Measurements from ENCODE around the gene ZEB2. TPM values are rescaled to one million over a fixed set of nuclear protein-coding genes. Genes with fewer than 3 reads are reported as not detected.

The ZEB2 gene
- total and polyA plus RNA-seq, 10 of the 15 experiments (the other 5 are each of a cell fraction or from before 2014, with no cell fraction given) = 0.14 to 3.2 (median 0.84) TPM

- Histone ChIP-seq H3K27ac (ENCODE audit: control insufficient read depth, insufficient read depth) (no peak overlapping the region), H3K4me2 (ENCODE audit: control insufficient read depth, insufficient read depth) (no peak overlapping the region), H3K27me3 (replicated peaks in 1 of 2; ENCODE audit: control insufficient read depth in 2 of 2, insufficient read depth in 2 of 2, low read length in 1 of 2) (peaks cover 0 to 3% of the 10 kb centered on the region in 2 experiments; a peak in 2 of 4 replicates), H3K4me3 (no peak overlapping the region), H3K4me1 (ENCODE audit: control insufficient read depth, insufficient read depth, low read length) (no peaks in the 10 kb centered on the region), H3K9ac (ENCODE audit: control insufficient read depth, insufficient read depth, low read length) (no peak overlapping the region), H4K20me1 (ENCODE audit: control insufficient read depth, insufficient read depth) (no peaks in the 10 kb centered on the region), H2AFZ (ENCODE audit: control insufficient read depth, low read depth, low read length) (no peak overlapping the region), H3K79me2 (ENCODE audit: control insufficient read depth, insufficient read depth, low read length) (no peaks in the 10 kb centered on the region), H3K9me3 (replicated peaks; ENCODE audit: control insufficient read depth, insufficient read depth, low read length) (no peaks in the 10 kb centered on the region; the same call in 2 of the 3 replicates), H3K36me3 (ENCODE audit: control insufficient read depth in 2 of 2, insufficient read depth in 2 of 2, low read length in 1 of 2) (no peaks in the 10 kb centered on the region)
- DNase-seq (ENCODE audit: low read depth, low spot score) (no peak), FAIRE-seq (no peak), ATAC-seq (no peak)
- WGBS (ENCODE audit: insufficient coverage, insufficient replicate concordance, low lambda C conversion rate, missing lambda C conversion rate) = 17% methylated on average over 8 of the region's 8 CpGs
- no TSS peak for BruUV-seq (replicated peaks)
- intact Hi-C loops (cut with micrococcal nuclease; ENCODE audit: unreplicated experiment) = no loop called here
- in situ Hi-C loops (cut with MboI) = no loop called here
- ChIA-PET POLR2A (no interaction called here), CTCF (interaction anchor here (1.1 kb wide), 1 partner anchor 14 kb away, joined by 3 read pairs; no protein-coding TSS in a partner anchor), RAD21 (ENCODE audit: unreplicated experiment) (no interaction called here), SMC1A (ENCODE audit: uncharacterized antibody, unreplicated experiment) (no interaction called here)
- TF ChIP-seq PBX3 (IDR thresholded peaks at IDR 0.05; ENCODE audit: insufficient replicate concordance, low read depth, low read length) = no peak
- no peak for TF ChIP-seq JUND (IDR thresholded peaks at IDR 0.05; ENCODE audit: low read depth, low read length)
- no peak for TF ChIP-seq KAT2A (conservative IDR thresholded peaks at IDR 0.05; ENCODE audit: control insufficient read depth, low read depth, low read length)
- TF ChIP-seq, protein P1, sequence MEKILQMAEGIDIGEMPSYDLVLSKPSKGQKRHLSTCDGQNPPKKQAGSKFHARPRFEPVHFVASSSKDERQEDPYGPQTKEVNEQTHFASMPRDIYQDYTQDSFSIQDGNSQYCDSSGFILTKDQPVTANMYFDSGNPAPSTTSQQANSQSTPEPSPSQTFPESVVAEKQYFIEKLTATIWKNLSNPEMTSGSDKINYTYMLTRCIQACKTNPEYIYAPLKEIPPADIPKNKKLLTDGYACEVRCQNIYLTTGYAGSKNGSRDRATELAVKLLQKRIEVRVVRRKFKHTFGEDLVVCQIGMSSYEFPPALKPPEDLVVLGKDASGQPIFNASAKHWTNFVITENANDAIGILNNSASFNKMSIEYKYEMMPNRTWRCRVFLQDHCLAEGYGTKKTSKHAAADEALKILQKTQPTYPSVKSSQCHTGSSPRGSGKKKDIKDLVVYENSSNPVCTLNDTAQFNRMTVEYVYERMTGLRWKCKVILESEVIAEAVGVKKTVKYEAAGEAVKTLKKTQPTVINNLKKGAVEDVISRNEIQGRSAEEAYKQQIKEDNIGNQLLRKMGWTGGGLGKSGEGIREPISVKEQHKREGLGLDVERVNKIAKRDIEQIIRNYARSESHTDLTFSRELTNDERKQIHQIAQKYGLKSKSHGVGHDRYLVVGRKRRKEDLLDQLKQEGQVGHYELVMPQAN (conservative IDR thresholded peaks at IDR 0.05) = no peak
- TF ChIP-seq SIN3A (IDR thresholded peaks at IDR 0.05; ENCODE audit: low read depth, low read length) = no peak
- TF ChIP-seq ZBED1 (IDR thresholded peaks at IDR 0.05; ENCODE audit: borderline replicate concordance) = no peak
- no peak for TF ChIP-seq MLLT1 (IDR thresholded peaks at IDR 0.05)
- TF ChIP-seq, protein P2, sequence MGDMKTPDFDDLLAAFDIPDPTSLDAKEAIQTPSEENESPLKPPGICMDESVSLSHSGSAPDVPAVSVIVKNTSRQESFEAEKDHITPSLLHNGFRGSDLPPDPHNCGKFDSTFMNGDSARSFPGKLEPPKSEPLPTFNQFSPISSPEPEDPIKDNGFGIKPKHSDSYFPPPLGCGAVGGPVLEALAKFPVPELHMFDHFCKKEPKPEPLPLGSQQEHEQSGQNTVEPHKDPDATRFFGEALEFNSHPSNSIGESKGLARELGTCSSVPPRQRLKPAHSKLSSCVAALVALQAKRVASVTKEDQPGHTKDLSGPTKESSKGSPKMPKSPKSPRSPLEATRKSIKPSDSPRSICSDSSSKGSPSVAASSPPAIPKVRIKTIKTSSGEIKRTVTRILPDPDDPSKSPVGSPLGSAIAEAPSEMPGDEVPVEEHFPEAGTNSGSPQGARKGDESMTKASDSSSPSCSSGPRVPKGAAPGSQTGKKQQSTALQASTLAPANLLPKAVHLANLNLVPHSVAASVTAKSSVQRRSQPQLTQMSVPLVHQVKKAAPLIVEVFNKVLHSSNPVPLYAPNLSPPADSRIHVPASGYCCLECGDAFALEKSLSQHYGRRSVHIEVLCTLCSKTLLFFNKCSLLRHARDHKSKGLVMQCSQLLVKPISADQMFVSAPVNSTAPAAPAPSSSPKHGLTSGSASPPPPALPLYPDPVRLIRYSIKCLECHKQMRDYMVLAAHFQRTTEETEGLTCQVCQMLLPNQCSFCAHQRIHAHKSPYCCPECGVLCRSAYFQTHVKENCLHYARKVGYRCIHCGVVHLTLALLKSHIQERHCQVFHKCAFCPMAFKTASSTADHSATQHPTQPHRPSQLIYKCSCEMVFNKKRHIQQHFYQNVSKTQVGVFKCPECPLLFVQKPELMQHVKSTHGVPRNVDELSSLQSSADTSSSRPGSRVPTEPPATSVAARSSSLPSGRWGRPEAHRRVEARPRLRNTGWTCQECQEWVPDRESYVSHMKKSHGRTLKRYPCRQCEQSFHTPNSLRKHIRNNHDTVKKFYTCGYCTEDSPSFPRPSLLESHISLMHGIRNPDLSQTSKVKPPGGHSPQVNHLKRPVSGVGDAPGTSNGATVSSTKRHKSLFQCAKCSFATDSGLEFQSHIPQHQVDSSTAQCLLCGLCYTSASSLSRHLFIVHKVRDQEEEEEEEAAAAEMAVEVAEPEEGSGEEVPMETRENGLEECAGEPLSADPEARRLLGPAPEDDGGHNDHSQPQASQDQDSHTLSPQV (IDR thresholded peaks at IDR 0.05) = no peak
- TF ChIP-seq DPF2 (IDR thresholded peaks at IDR 0.05) = no peak
- no peak for TF ChIP-seq NFIC (IDR thresholded peaks at IDR 0.05; ENCODE audit: low read depth, low read length)
- TF ChIP-seq CBX3 (IDR thresholded peaks at IDR 0.05; ENCODE audit: borderline replicate concordance, low read depth) = no peak
- no peak for TF ChIP-seq RBBP5 (conservative IDR thresholded peaks at IDR 0.05)
- no peak for TF ChIP-seq NR2C1 (IDR thresholded peaks at IDR 0.05)
- TF ChIP-seq FOXM1 (IDR thresholded peaks at IDR 0.05; ENCODE audit: low read depth, low read length) = no peak
- TF ChIP-seq YBX1 (IDR thresholded peaks at IDR 0.05) = no peak
These were observed 26.7 kb downstream of the ZEB2 start for GRCh38 chr2:144493027-144493809.

All from GM12878 (cell line).